NCI-H1105 (cell line): ENCODE measurements around the gene SIRPA.

Source experiments
- DNase-seq: peaks from one replicate; lab custom pipeline; 2025; lab: John Stamatoyannopoulos, UW

SIRPA gene

GRCh38 chr20:1951436-1952115, 56.4 kb downstream of the SIRPA start:
- DNase-seq = no peak

- peak; percentile 34 for DNase-seq
Measured at GRCh38 chr20:1952737-1953530, 57.7 kb downstream of the SIRPA start.

GRCh38 chr20:1953621-1954020, 58.4 kb downstream of the SIRPA start:
- no peak for DNase-seq

- DNase-seq = no peak
Measured at GRCh38 chr20:1955217-1955616, 60.0 kb downstream of the SIRPA start.

GRCh38 chr20:1958426-1958825, 63.2 kb downstream of the SIRPA start:
- DNase-seq = no peak

GRCh38 chr20:1959156-1959555, 63.9 kb downstream of the SIRPA start:
- no peak for DNase-seq

GRCh38 chr20:1961374-1961773, 66.2 kb downstream of the SIRPA start:
- DNase-seq = no peak

- no peak for DNase-seq
Measured at GRCh38 chr20:1964061-1964460, 68.9 kb downstream of the SIRPA start.

- DNase-seq = no peak
Measured at GRCh38 chr20:1964659-1965405, 69.6 kb downstream of the SIRPA start.

GRCh38 chr20:1965520-1966351, 70.5 kb downstream of the SIRPA start:
- peak; percentile 81 for DNase-seq

GRCh38 chr20:1968964-1969363, 73.8 kb downstream of the SIRPA start:
- DNase-seq = no peak

GRCh38 chr20:1971893-1972586, 76.8 kb downstream of the SIRPA start:
- DNase-seq = no peak

GRCh38 chr20:1973601-1974440, 78.6 kb downstream of the SIRPA start:
- no peak for DNase-seq

- no peak for DNase-seq
Measured at GRCh38 chr20:1975291-1975690, 80.1 kb downstream of the SIRPA start.

GRCh38 chr20:1979106-1979778, 84.0 kb downstream of the SIRPA start:
- no peak for DNase-seq

GRCh38 chr20:1982686-1983085, 87.5 kb downstream of the SIRPA start:
- no peak for DNase-seq

GRCh38 chr20:1983301-1983700, 88.1 kb downstream of the SIRPA start:
- DNase-seq = no peak

GRCh38 chr20:1987826-1988225, 92.6 kb downstream of the SIRPA start:
- DNase-seq = no peak
